GM12892 (cell line): Measurements from ENCODE around the gene RADX.

ENCODE experiments used
- POLR2A ChIP-seq: IDR thresholded peaks from 2 replicates; pipeline ENCODE4 v1.6.1; 2011; ENCODE audit warnings: low read depth, low read length, control low read depth
- POLR2AphosphoS5 ChIP-seq: IDR thresholded peaks from 2 replicates; pipeline ENCODE4 v1.6.1; 2011; ENCODE audit warnings: low read depth, low read length, control low read depth
- TAF1 ChIP-seq: IDR thresholded peaks from 2 replicates; pipeline ENCODE4 v1.6.1; 2011; ENCODE audit warnings: low read depth, mild to moderate bottlenecking, control low read depth, low read length, borderline replicate concordance

DNA sequence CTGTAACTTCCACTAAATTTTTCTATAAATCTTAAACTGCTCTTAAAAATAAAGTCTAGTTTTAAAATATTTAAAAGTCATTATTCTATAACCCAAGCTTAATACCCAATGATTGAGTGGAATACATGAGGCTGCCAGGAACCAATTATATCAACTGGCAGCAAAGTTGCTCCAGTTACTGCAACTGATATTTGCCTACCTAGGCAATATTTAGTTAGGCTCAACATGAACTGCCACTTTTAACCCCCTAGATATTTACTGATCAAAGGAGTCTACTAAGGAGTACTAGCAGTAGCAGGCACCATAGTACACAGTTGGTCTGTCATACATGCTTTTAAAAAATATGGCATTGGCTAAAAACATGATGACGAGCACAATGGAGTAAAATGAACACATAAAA is 29.9 kb upstream of the RADX start:
- TF ChIP-seq POLR2A (no peak), POLR2AphosphoS5 (no peak), TAF1 (no peak)
